NOMO-1 treated with DMSO at 0.1 percent for 48 hours (cell line): ENCODE results near the gene PNPLA6.

Experiments
- DNase-seq: peaks from one replicate; lab custom pipeline; 2025; ENCODE audit not compliant: unreplicated experiment; lab: John Stamatoyannopoulos, UW

Gene PNPLA6

DNA sequence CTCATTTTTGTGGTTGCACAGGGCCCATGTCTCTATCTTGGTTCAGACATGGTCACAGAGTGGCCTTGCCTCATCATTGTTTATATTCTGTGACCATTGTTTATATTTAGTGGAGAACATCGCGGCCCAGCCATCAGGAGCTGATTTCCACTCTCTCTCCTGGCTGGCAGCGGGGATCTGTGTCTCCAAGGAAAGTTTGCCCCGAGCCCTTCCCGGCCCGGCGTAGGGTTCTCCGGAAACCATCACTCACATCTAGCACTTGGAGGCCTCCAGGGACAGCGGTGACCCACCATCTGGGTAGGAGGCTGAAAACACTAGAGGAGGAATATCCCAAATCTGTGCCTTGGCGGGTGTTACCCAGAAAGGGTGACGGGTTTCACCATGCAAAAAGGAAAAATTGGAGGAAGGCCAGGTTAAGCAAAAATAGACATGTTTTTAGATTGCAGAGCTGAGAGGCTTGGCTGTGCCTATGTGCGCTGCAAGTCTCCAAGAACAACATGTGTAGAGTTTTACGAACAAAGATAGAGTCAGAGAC, 20.3 kb upstream of the PNPLA6 start:
- no peak for DNase-seq

DNA sequence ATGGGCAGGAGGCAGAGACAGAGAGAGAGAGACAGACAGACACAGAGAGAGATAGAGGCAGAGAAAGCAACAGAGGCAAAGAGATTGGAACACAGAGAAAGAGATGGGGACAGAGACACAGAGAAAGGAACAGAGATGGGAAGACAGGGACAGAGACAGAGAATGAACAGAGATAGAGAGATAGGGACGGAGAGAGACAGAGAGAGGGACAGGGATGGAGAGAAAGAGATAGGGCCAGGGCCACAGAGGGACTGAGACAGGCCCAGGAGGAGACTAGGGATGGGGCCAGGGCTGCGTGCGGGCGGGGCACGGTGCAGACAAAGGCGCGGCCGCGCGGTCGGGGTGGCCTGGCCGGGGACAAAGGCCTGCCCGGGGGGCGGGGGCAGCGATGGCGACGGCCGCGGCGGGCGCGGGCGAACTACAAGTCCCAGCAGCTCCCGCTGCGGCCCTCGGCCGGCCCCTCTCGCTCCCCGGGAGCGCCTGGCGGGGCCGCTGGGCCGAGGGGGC, 19.8 kb upstream of the PNPLA6 start, which contains the start of gene ZNF358:
Gene ZNF358, plus strand, starts transcription at position 459 of the 507 bp plus-strand sequence. CDS start 3,140 bp downstream, outside the sequence.
- peak; percentile 37 for DNase-seq

DNA sequence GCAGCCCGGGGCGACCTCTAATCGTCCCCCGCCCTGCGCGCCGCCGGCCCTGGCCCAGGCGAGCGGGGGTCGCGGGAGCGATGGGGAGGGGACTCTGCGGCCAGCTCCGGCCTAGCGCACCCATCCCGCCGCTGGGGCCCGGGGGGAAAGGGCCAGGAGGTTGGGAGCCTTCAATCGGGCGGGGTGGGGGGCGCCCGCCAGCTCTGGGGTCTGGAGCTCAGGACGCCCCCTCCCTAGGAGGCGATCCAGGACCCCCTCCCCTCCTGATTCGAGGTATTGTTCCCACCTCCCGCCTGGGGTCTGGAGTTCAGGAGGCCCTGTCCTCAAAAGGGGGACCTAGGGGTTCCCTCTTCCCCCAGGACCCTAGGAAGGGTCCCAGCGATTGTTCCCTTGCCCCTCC, 19.2 kb upstream of the PNPLA6 start:
- DNase-seq: no peak

DNA sequence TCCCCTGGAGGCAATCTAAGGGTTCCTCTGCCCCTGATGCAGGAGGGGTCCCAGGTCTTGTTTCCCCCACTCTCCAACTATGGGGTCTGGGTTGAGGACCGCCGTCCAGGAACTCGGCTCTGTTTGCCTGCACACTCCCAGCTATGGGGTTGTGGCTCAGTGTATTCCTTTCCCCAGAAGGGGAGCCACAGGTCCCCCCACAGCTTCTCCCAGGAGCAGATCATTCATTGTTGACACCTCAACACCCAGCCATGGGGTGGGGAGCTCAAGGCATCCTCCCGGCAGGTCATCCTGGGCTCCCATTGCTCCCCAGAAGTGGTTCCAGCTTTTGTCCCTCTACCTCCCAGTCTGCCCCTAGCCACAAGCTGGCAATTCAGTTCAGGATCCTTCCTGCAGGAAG, 18.6 kb upstream of the PNPLA6 start:
- DNase-seq: no peak

DNA sequence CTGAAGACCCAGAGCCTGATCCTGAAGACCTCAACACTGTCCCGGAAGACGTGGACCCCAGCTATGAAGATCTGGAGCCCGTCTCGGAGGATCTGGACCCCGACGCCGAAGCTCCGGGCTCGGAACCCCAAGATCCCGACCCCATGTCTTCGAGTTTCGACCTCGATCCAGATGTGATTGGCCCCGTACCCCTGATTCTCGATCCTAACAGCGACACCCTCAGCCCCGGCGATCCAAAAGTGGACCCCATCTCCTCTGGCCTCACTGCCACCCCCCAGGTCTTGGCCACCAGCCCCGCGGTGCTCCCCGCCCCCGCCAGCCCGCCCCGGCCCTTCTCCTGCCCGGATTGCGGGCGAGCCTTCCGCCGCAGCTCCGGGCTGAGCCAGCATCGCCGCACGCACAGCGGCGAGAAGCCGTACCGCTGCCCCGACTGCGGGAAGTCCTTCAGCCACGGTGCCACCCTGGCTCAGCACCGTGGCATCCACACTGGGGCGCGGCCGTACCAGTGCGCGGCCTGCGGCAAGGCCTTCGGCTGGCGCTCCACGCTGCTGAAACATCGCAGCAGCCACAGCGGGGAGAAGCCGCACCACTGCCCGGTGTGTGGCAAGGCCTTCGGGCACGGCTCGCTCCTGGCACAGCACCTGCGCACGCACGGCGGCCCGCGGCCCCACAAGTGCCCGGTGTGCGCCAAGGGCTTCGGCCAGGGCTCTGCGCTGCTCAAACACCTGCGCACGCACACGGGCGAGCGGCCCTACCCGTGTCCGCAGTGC, 16.0 kb upstream of the PNPLA6 start:
- DNase-seq: no peak

DNA sequence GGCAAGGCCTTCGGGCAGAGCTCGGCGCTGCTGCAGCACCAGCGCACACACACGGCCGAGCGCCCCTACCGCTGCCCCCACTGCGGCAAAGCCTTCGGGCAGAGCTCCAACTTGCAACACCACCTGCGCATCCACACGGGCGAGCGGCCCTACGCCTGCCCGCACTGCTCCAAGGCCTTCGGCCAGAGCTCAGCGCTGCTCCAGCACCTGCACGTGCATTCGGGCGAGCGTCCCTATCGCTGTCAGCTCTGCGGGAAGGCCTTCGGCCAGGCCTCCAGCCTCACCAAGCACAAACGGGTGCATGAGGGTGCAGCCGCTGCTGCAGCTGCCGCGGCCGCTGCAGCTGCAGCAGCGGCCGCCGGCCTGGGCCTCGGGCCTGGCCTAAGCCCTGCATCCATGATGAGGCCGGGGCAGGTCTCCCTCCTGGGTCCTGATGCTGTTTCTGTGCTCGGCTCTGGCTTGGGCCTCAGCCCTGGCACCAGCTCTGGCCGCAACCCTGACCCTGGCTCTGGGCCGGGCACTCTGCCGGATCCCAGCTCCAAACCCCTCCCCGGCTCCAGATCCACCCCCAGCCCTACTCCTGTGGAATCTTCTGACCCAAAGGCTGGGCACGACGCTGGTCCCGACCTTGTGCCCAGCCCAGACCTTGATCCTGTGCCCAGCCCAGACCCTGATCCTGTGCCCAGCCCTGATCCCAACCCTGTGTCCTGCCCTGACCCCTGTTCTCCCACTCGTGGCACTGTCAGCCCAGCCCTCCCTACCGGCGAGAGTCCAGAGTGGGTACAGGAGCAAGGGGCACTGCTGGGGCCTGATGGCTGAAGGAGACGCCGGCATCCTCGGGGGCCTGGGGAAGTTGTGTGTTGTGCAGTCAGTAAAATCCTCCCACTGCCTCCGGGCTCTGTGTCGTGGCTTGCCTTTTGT, 15.1 kb upstream of the PNPLA6 start:
- no peak for DNase-seq

DNA sequence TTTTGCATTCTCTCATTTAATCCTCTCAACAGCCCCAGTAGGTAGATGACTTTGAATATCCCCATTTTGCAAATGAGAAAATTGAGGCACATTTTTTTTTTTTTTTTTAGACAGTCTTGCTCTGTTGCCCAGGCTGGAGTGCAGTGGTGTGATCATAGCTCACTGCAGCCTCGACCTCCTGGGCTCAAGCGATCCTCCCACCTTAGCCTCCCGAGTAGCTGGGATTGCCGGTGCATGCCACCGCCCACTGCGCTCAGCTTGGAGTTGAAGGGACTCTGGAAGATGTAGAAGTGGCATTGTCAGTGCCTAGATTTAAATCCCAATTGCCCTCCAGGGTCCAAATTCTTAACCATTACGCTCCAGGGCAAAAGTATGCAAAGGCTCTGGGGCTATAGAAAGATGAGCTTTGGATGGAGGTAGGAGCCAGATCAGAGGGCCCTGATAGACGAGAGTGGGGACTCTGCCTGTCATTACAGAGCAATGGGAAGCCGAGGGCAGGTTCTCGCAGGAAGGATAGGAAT, 13.9 kb upstream of the PNPLA6 start:
- no peak for DNase-seq

DNA sequence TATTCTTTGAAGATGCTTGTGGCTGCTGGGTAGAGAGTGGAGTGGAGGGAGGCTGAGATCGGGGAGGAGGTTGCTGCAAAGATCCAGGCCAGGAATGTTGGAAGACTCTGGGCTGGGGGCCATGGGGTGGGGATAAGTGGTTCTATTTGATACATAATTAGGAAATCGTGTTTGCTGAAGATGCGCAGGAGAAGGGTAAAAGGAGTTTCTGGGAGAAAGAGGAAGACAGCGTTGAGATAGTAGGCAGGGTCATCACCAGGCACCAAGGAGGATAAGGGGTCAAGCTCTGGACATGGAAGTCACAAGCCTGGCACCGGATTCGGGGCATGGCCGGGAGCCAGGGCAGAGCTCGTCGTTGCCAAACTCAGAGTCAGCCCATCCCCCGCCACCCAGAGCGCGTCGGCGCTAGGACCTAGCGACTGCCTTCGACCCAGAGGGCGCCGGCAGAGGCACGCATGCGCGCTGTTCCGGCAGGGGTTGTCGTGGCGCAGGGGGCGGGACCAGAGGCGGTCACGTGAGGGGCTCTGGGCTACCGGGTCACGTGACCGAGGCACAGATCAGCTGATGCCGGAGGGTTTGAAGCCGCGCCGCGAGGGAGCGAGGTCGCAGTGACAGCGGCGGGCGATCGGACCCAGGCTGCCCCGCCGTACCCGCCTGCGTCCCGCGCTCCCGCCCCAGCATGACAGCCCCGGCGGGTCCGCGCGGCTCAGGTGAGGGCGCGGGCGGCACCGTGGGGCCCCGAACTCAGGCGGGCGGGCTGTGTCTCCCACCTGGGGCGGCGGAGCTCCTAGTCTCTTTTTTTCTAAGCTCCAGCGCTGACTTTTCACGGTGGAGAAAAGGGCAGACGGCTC, 13.2 kb upstream of the PNPLA6 start, which contains the start of gene MCOLN1:
Gene MCOLN1, plus strand, starts transcription at position 553 of the 851 bp plus-strand sequence. Its CDS starts 127 bp downstream, at position 680.
- peak; percentile 95 for DNase-seq

DNA sequence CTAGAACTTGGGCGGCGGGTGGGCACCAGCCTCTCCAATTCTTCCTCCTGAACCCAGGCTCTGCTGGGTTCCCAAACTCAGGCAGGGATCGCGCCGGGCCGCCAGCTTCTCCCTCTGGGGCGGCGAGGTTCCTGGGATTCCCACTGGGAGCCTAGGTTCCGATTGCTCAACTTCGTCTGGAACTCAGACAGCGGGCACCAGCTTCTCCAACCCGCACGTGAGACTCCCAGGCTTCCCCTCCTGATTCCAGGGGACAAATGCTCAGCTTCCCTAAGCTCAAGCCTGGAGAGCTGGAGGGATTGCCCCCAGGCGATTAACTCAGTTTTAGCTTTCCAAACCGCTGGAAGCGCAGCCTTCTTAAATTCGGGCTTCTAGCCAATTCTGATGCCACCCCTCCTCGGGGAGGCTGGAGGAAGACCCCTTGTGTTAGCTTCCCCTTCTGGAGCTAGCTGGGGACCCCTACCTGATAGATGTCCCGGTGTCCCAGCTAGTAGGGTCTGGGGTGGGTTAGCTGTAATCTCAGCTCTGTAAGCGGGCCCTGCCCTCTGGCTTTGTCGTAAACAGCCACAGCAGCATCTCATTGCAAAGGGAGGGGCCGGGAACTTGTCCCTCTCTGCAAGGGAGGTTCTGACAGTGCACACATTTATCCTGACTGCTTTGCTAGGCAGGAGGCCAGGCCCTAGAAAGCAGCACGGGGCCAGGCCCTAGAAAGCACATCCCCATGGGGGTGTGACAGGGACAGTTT, 12.4 kb upstream of the PNPLA6 start:
- DNase-seq: no peak

DNA sequence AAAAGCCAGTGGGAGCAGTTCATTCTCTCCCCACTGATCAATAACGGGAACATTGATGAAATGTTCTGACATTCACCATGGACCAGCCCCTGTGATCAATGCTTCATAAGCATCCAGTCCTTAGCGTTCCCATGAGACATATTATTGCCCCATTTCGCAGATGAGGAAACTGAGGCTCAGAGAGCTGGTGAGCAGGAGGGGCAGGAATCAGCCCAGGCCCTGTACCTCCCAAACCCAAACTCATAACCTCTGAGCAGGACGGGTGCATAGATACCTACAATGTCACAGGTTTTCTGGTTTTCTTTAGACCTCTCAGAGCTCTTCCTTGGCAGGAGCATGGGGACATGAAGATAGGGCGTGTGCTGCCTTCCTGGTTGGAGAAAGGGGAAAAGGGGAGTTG, 11.0 kb upstream of the PNPLA6 start:
- DNase-seq: no peak

DNA sequence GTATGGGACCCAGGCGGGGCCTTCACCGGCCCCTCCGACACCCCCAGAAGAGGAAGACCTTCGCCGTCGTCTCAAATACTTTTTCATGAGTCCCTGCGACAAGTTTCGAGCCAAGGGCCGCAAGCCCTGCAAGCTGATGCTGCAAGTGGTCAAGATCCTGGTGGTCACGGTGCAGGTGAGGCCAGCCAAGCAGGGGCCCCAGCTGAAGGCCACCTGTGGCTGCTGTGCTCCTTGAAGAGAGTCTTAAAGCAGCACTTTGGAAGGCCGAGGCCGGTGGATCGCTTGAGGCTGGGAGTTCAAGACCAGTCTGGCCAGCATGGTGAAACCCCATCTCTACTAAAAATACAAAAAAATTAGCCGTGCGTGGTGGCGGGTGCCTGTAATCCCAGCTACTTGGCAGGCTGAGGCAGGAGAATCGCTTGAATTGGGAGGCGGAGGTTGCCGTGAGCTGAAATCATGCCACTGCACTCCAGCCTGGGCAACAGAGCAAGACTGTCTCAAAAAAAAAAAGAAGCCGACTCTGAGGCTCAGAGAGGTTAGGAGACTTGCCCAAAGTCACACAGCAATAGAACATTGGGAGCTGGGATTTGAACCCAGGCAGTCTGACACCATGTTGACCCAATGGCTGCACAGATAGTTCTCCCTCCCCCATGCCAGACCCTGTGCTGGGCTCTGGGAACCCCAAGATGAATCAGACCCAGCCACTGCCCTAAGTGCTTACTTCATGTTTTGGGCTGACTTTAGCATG, 10.4 kb upstream of the PNPLA6 start:
- DNase-seq: no peak

DNA sequence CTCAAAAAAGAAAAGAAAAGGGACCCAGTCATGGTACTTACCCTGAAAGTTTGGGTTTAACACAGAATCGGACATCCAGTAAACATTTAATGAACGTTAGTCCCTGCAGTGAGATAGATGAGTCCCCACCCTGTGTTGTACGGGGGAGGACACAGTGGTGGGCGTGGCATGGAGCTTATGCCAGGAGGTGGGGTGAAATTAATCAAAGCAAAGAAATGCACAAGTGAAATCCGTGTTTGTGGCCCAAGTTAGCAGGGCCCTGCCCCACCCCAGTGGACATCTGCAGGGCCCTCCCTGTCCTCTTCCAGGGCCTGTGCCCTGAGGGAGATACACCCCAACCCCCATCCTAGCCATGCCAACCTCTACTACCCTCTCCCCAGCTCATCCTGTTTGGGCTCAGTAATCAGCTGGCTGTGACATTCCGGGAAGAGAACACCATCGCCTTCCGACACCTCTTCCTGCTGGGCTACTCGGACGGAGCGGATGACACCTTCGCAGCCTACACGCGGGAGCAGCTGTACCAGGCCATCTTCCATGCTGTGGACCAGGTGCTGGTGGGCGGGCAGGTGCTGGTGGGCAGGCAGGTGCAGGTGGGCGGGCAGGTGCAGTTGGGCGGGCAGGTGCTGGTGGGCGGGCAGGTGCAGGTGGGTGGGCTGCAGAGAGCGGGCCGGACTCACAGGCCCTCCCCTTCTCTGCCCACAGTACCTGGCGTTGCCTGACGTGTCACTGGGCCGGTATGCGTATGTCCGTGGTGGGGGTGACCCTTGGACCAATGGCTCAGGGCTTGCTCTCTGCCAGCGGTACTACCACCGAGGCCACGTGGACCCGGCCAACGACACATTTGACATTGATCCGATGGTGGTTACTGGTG, 9.2 kb upstream of the PNPLA6 start:
- no peak for DNase-seq

DNA sequence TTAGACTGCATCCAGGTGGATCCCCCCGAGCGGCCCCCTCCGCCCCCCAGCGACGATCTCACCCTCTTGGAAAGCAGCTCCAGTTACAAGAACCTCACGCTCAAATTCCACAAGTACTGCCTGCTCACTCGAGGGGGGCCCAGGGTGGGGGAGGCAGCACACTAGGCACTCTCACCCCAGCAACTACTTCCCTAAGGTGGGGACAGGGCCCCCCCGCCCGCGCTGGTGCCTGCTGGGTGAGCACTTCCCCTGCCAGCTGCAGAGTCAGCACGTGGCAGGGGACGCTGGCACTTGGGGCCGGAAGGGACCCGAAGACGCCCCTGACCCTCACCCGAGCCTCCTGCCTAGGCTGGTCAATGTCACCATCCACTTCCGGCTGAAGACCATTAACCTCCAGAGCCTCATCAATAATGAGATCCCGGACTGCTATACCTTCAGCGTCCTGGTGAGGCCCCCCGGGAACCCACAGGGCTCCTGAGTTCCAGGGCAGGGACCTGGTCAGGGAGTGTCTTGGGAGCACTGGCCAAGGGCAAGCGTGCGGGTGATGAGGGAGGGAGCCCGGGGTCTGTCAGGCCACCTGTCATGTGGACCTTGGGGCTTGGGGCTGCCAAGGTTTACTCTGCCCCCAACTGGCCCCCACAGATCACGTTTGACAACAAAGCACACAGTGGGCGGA, 7.9 kb upstream of the PNPLA6 start:
- no peak for DNase-seq

DNA sequence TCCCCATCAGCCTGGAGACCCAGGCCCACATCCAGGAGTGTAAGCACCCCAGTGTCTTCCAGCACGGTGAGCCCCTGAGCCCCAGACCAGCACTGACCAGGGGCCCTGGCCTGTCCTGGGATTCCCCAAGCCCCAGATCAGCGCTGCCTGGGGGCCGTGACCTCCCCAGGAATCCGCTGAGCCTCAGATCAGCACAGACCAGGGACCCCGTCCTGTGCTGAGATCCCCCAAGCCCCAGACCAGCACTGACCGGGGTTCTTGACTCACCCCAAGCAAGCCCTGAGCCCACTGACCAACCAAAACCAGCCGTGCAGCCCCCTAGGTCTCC, 7.4 kb upstream of the PNPLA6 start:
- no peak for DNase-seq

DNA sequence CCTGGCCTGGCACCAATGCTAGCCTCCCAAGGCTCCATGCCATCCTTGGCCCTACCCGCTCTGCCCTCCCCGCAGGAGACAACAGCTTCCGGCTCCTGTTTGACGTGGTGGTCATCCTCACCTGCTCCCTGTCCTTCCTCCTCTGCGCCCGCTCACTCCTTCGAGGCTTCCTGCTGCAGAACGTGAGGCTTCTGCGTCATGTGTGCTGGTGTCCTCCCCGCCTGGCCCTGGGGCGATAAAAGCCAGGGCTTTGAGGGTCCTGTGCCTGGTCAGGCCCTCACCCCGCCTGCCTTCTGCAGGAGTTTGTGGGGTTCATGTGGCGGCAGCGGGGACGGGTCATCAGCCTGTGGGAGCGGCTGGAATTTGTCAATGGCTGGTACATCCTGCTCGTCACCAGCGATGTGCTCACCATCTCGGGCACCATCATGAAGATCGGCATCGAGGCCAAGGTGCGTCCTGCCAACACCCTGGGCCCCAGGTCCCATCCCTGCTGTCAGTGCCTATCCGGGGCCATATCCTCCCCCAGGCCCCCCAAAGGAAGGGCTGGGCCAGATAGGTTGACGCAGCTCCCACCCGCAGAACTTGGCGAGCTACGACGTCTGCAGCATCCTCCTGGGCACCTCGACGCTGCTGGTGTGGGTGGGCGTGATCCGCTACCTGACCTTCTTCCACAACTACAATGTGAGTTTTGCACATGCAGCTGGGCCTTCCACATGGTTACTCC, 6.8 kb upstream of the PNPLA6 start:
- no peak for DNase-seq

DNA sequence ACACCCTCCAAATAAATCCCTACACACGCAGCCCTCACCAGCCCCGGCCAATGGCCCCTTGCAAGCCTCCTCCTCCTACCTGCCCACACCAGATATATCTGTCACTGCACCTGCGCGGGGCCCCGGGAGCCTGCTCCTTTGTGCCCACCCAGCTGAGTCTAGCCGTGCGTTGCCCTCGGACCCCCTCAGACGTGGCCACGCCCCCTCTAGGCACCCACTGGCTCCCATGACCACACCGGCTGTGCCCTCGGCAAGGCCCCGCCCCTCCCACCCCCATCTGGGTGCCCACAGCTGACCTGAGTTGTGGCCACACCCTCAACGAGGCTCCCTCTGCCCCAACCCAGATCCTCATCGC, 6.3 kb upstream of the PNPLA6 start:
- no peak for DNase-seq
